SK-N-DZ (cell line): ENCODE measurements around the gene NOP9.

Source experiments
- DNase-seq: peaks from one replicate; pipeline ENCODE4 v3.0.0-alpha.2; 2015; ENCODE audit warnings: low spot score

NOP9 gene

GRCh38 chr14:24263848-24264247 is 35.8 kb upstream of the NOP9 start:
- no peak for DNase-seq

GRCh38 chr14:24264298-24264697 is 35.4 kb upstream of the NOP9 start:
- no peak for DNase-seq

DNA sequence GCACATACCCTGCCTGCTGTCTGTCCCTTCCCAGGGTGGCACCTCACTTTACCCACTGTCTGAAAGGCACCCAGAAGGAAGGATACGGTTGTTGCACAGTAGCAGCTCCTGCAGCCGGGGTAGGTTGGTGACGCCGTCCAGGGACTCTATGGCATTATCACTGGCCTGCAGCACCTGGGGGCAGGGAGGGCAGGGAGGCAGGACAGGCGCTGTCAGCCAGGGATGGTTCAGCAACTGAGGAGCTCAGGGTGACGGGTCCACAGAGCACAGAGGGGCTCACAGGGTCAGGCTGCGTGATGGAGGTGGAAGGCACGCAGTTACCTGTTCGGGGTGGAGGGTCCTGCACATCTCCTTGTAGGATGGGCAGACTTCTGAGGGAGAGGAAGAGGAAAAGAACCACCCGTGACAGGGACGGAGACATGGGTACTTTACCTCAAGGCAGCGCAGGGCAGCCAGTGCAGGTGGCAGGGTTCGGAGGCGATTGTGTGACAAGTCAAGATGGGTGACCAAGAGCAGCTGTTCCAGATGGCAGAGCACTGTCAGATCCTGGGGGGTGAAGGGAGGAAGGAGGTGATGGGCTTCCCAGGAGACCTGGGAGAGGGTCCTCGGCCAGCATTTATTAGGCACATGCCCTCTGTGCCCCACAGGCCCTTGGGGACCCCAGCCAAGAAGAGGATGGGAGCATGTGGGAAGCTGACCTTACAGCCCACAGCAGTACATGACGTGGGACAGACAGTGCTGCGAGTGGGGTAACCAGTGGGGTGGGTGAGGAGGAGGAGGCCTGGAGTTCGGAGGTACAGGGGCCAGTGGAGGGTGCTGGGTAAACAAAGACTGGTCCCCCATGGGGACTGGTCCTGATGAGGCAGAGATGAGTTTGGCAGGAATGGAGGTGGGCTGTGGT is 33.1 kb upstream of the NOP9 start:
- DNase-seq, result no peak

DNA sequence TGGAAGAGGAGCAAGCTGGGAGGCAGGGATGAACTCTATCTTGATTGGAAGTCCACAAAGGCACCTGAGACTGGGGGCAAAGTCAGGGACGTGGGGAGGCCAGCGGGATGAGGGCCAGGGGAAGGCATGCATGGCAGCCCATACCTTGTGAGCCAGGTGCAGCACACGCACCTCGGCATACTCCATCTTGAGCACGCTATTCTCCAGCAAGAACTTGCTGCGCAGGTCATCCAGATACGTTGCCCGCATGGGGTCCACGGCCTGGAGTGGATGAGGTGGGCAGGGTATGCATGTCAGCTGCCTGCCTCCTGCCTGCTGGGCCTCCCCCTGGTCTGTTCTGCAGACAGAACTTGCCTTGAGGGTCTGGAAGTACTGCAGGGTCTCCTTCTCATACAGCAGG is 32.1 kb upstream of the NOP9 start:
- DNase-seq, result no peak

DNA sequence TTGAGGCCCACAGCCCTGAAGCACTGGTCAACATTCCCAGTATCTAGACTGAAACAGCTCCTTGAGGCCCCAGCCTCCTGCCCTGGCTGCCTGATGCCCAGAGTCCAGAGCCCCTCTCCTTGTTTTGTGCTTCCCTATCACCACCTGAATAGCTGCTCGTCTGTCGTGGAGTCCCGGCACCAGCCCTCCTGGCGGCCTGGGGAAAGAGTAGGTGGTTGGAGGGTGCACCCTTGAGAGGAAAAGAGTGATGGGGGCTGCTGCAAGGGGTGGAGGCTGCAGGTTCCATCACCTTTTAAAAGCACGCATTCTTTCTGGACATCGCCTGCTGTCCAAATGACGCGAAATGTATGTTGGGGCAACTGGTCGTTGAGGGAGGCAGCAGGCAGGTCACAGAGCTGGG is 31.4 kb upstream of the NOP9 start:
- no peak for DNase-seq

DNA sequence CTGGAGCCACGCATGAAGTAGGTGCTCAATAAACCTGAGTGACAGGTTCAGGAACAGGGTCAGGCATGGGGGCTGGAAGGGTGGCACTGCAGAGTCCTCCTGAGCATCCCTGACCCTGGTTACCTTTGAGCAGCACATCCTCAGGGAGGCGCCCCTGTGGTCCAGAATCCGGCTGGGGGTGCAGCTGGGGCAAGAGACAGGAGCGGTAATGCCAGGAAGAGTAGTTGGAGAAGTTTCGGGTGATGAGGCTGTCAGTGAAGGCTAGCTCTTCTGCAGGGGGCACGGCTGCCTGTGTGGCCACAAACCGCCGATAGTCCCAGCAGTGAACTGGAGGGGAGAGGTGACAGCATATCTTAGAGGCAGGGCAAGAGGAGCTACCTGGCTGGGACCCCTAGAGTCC is 30.3 kb upstream of the NOP9 start:
- DNase-seq, result no peak

GRCh38 chr14:24269910-24270536 is 29.6 kb upstream of the NOP9 start:
- DNase-seq, result no peak

DNA sequence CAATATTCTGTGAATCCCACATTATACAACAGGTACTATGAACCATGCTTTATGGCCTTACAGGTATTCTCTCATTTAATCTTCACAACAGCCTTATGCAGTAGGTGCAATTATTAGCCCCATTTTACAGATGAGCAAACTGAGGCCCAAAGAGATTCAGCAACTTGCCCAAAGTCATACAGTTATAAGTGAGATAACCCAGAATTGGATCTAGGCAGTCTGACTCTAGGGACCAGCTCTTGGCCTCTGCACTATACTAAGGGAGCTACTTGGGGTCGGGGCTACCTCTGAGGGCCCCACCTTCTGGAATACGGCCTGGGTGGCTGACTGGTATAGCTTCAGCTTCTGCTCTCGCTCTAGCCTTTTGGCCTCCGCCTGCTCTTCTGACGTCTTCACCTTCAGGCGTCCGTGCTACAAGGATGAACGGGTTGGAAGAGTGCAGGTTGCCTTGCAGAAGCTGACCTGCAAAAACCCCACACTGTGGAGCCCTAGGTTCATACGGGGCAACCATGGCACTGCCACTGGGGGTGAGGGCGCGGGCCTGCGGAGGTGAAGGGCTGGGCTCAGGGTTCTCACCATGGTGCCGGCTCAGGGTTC is 29.0 kb upstream of the NOP9 start:
- DNase-seq, result no peak

- peak; percentile 94 for DNase-seq
Observed at GRCh38 chr14:24271134-24271833, 28.4 kb upstream of the NOP9 start, which contains the start of gene RABGGTA. Gene RABGGTA (minus strand): TSS chr14:24271597. CDS start chr14:24271115, 482 bp downstream.

- DNase-seq, result no peak
Observed at GRCh38 chr14:24271834-24272263, 27.8 kb upstream of the NOP9 start.

GRCh38 chr14:24272467-24272866 is 27.2 kb upstream of the NOP9 start:
- no peak for DNase-seq

DNA sequence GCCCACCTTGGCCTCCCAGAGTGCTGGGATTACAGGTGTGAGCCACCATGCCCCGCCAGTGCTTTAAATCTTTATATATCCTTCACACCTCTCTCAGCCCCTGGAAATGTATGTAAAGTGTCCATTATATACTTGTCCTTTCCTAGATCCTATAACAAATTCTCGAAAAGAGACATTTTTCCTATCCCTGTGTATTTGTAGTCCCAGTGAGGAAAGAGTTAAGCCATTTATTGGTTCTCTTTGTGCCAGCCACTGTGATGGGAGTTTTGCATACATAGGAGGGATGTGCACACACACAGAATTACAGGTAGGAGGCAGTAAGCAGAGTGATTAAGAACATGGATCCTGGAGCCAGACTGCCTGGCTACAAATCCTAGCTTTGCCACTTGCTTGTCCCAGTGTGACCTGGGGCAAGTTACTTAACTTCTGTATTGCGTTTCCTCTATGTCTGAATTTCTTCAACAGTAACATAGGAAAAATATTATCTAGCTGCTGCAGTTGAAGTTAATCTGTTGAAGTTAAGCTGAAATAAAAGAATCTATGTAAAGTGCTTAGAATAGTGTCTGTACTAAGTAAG is 26.1 kb upstream of the NOP9 start:
- no peak for DNase-seq

- DNase-seq, result no peak
Observed at GRCh38 chr14:24274101-24274543, 25.5 kb upstream of the NOP9 start.

GRCh38 chr14:24277071-24277470 is 22.6 kb upstream of the NOP9 start:
- no peak for DNase-seq

- DNase-seq, result no peak
Observed at GRCh38 chr14:24277606-24278321, 21.9 kb upstream of the NOP9 start.

- DNase-seq, result no peak
Observed at GRCh38 chr14:24278424-24278823, 21.2 kb upstream of the NOP9 start.

- DNase-seq, result no peak
Observed at GRCh38 chr14:24279301-24280186, 20.1 kb upstream of the NOP9 start.

GRCh38 chr14:24280797-24281460 is 18.7 kb upstream of the NOP9 start:
- DNase-seq, result no peak

GRCh38 chr14:24281636-24282035 is 18.0 kb upstream of the NOP9 start:
- DNase-seq, result no peak
